G401.6 (cell line): Measurements from ENCODE around the gene SYT4.
A peak's percentile ranks its signal among the peaks of the same experiment; 100 is the strongest.
"Not testable (repeated sequence)": the region's sequence is repeated elsewhere in the genome, so short reads cannot be mapped to it uniquely, and the experiment has no call there.

Experiments used
- FAIRE-seq: peaks from 2 replicates; lab custom pipeline; 2012; peaks lifted over from hg19 to GRCh38; lab: Jason Lieb, UNC

The SYT4 gene

GRCh38 chr18:43277164-43277600 lies at the start of gene SYT4:
Gene SYT4, minus strand, starts transcription at chr18:43277490. Its CDS starts 209 bp downstream, at chr18:43277281.
- no peak for FAIRE-seq

- no peak for FAIRE-seq
Measured at GRCh38 chr18:43322132-43322531, 44.8 kb upstream of the SYT4 start.

- FAIRE-seq, result no peak
Measured at GRCh38 chr18:43314941-43315340, 37.7 kb upstream of the SYT4 start.

GRCh38 chr18:43312891-43313290 lies 35.6 kb upstream of the SYT4 start:
- FAIRE-seq, result no peak

- no peak for FAIRE-seq
Measured at GRCh38 chr18:43310239-43310638, 32.9 kb upstream of the SYT4 start.

- FAIRE-seq, result no peak
Measured at GRCh38 chr18:43303376-43303775, 26.1 kb upstream of the SYT4 start.

- not testable (repeated sequence) for FAIRE-seq
Measured at GRCh38 chr18:43286187-43286586, 8.9 kb upstream of the SYT4 start.

- FAIRE-seq, result no peak
Measured at GRCh38 chr18:43283299-43283698, 6.0 kb upstream of the SYT4 start.

GRCh38 chr18:43279015-43279744 lies 1.9 kb upstream of the SYT4 start:
- no peak for FAIRE-seq

- FAIRE-seq, result no peak
Measured at GRCh38 chr18:43278355-43278754, 1.1 kb upstream of the SYT4 start.

GRCh38 chr18:43276491-43276890 lies 799 bp downstream of the SYT4 start:
- no peak for FAIRE-seq

- no peak for FAIRE-seq
Measured at GRCh38 chr18:43275546-43275945, 1.7 kb downstream of the SYT4 start.

- FAIRE-seq, result no peak
Measured at GRCh38 chr18:43274526-43274925, 2.8 kb downstream of the SYT4 start.

- peak; percentile 94 for FAIRE-seq
Measured at GRCh38 chr18:43271593-43272432, 5.5 kb downstream of the SYT4 start.

- FAIRE-seq, result no peak
Measured at GRCh38 chr18:43267818-43268217, 9.5 kb downstream of the SYT4 start.

- no peak for FAIRE-seq
Measured at GRCh38 chr18:43265465-43265864, 11.8 kb downstream of the SYT4 start.

- FAIRE-seq, result no peak
Measured at GRCh38 chr18:43248610-43249249, 28.6 kb downstream of the SYT4 start.

- no peak for FAIRE-seq
Measured at GRCh38 chr18:43247944-43248343, 29.3 kb downstream of the SYT4 start.

- no peak for FAIRE-seq
Measured at GRCh38 chr18:43238429-43238828, 38.9 kb downstream of the SYT4 start.

- no peak for FAIRE-seq
Measured at GRCh38 chr18:43236921-43237320, 40.4 kb downstream of the SYT4 start.

- FAIRE-seq, result no peak
Measured at GRCh38 chr18:43234889-43235288, 42.4 kb downstream of the SYT4 start.

- no peak for FAIRE-seq
Measured at GRCh38 chr18:43222501-43222900, 54.8 kb downstream of the SYT4 start.

- FAIRE-seq, result no peak
Measured at GRCh38 chr18:43220691-43221090, 56.6 kb downstream of the SYT4 start.
